22Rv1 (cell line): Measurements from ENCODE around the gene WNT3A.

Experiments
- CTCF ChIP-seq: fragments of 450-650 bp; IDR thresholded peaks from 2 replicates; pipeline ENCODE4 v1.5.1; 2017; ENCODE audit warnings: mild to moderate bottlenecking
- ZFX ChIP-seq: fragments of 450-650 bp; IDR thresholded peaks from 2 replicates; pipeline ENCODE4 v1.6.1; 2017; ENCODE audit warnings: antibody characterized with exemption, borderline replicate concordance

GRCh38 chr1:228066891-228067654 lies 60.3 kb downstream of the WNT3A start:
- TF ChIP-seq CTCF: no peak
- no peak for TF ChIP-seq ZFX
